Aorta (tissue), 5 donors: ENCODE measurements around the gene CLIC2. TPM values are rescaled to one million over a fixed set of nuclear protein-coding genes. Genes with fewer than 3 reads are reported as not detected.
"Not testable (repeated sequence)": the region's sequence is repeated elsewhere in the genome, so short reads cannot be mapped to it uniquely, and the experiment has no call there.

Source experiments
- ATAC-seq: fragments of 200-7000 bp; cut with Tn5 transposase; one replicate; pipeline ENCODE4 v1.9.1; 2022; ENCODE audit warnings: moderate library complexity; ENCODE audit not compliant: low FRiP score
- DNase-seq, 2 donors: peaks; one replicate each; pipeline ENCODE4 v3.0.0-alpha.2; 2020
- H3K27ac ChIP-seq, 2 donors: one replicate each; pipeline ENCODE4 v1.5.1; 2013; ENCODE audit warnings: low read length in 2 of 2, mild to moderate bottlenecking in 2 of 2, moderate library complexity in 2 of 2, control low read depth in 1 of 2, inconsistent platforms in 1 of 2, low read depth in 1 of 2
- H3K27me3 ChIP-seq, 2 donors: one replicate each; pipeline ENCODE4 v1.6.1; 2013; ENCODE audit warnings: control low read depth in 1 of 2, low read length in 1 of 2, mild to moderate bottlenecking in 1 of 2, moderate library complexity in 1 of 2; ENCODE audit not compliant: insufficient read depth in 2 of 2, control insufficient read depth in 1 of 2
- H3K36me3 ChIP-seq, 2 donors: one replicate each; pipeline ENCODE4 v1.6.1; 2013; ENCODE audit warnings: control low read depth in 1 of 2, low read length in 1 of 2, mild to moderate bottlenecking in 1 of 2; ENCODE audit not compliant: insufficient read depth in 2 of 2, control insufficient read depth in 1 of 2
- H3K4me1 ChIP-seq, 2 donors: one replicate each; pipeline ENCODE4 v1.6.1; 2013; ENCODE audit warnings: low read length in 2 of 2, control low read depth in 1 of 2, mild to moderate bottlenecking in 1 of 2, moderate library complexity in 1 of 2; ENCODE audit not compliant: insufficient read depth in 2 of 2, control insufficient read depth in 1 of 2
- H3K4me3 ChIP-seq, 2 donors: one replicate each; pipeline ENCODE4 v1.5.1; 2013; ENCODE audit warnings: low read length in 2 of 2, control low read depth in 1 of 2, mild to moderate bottlenecking in 1 of 2
- H3K9me3 ChIP-seq: one replicate; pipeline ENCODE4 v1.6.1; 2013; ENCODE audit warnings: mild to moderate bottlenecking, low read length; ENCODE audit not compliant: control insufficient read depth
- WGBS, 2 donors: extraction: QIAGEN DNeasy Blood & Tissue Kit; methylation state at CpG; one replicate each; pipeline ENCODE4 v1.1.7; 2013; 5-methylcytosine and 5-hydroxymethylcytosine counted together
- intact Hi-C, 2 donors: fragments of 100-400 bp; cut with DNase I; formaldehyde crosslinking; loops; one replicate each; pipeline versions ENCODE4 v1.14.2 to v1.15.0; 2022
- polyA plus RNA-seq, 2 donors: library from polyadenylated mRNA; stranded (reverse); fragments of 200-250 nt; gene quantifications; one replicate each; pipeline ENCODE4 v1.2.3, GENCODE V29; 2013
- total RNA-seq, 2 donors: library from RNA; stranded (reverse); fragmentation: NEBNext Ultra II Directional; extraction: Animal tissue kit (Norgen Biotek cat#: 25700); gene quantifications; one replicate each; pipeline ENCODE4 v1.2.1, GENCODE V29; 2021
- donor health status: healthy with polysubstance abuse.
- donor health status: Bipolar disorder and iron deficiency.
- donor health status: DM: no; HTN: no; CAD: no.
- donor health status: DM: no; HTN: no; CAD: no.
- donor health status: DM: yes; HTN: yes; CAD: no.

Gene CLIC2
- total and polyA plus RNA-seq, 4 donors, result 3.5 to 43.6 (median 13.0) TPM

- H3K9me3 ChIP-seq, H3K4me3 ChIP-seq, intact Hi-C loops, H3K27ac ChIP-seq, H3K36me3 ChIP-seq, H3K4me1 ChIP-seq, DNase-seq, H3K27me3 ChIP-seq: not testable (repeated sequence)
- ATAC-seq, result peak; percentile 25
- WGBS, 2 donors, result 41 to 54% methylated on average over 1 of the region's 1 CpG
These were observed 911 bp upstream of the CLIC2 start for GRCh38 chrX:155335337-155335712.

GRCh38 chrX:155333544-155334100, 792 bp downstream of the CLIC2 start:
- H3K4me3 ChIP-seq, result no peak overlapping the region
- no peaks in the 10 kb centered on the region for H3K36me3 ChIP-seq
- 68 to 76% methylated on average over 2 of the region's 2 CpGs for WGBS, 2 donors
- no peaks in the 10 kb centered on the region for H3K4me1 ChIP-seq
- intact Hi-C loops, result no loop called here
- DNase-seq (no peak), ATAC-seq (peak; percentile 58)
- no peaks in the 10 kb centered on the region for H3K9me3 ChIP-seq
- H3K27me3 ChIP-seq, result no peaks in the 10 kb centered on the region
- no peak overlapping the region for H3K27ac ChIP-seq

GRCh38 chrX:155330992-155331391, 3.4 kb downstream of the CLIC2 start:
- no peak overlapping the region for H3K4me3 ChIP-seq
- intact Hi-C loops, result no loop called here
- no peaks in the 10 kb centered on the region for H3K4me1 ChIP-seq
- H3K36me3 ChIP-seq, result no peaks in the 10 kb centered on the region
- 34 to 57% methylated on average over 2 of the region's 2 CpGs for WGBS, 2 donors
- no peaks in the 10 kb centered on the region for H3K9me3 ChIP-seq
- no peak for DNase-seq
- H3K27ac ChIP-seq, result no peak overlapping the region
- ATAC-seq, result no peak
- H3K27me3 ChIP-seq, result no peaks in the 10 kb centered on the region

- ATAC-seq, result no peak
- intact Hi-C loops, result no loop called here
- Histone ChIP-seq H3K4me3 (no peak overlapping the region), H3K27ac (no peak overlapping the region), H3K36me3 (no peaks in the 10 kb centered on the region), H3K27me3 (no peaks in the 10 kb centered on the region), H3K4me1 (no peaks in the 10 kb centered on the region), H3K9me3 (no peaks in the 10 kb centered on the region)
- whole genome bisulfite sequencing, 2 donors, result 41 to 68% methylated on average over 4 of the region's 4 CpGs
- DNase-seq, result no peak
These were observed 5.1 kb downstream of the CLIC2 start for GRCh38 chrX:155329293-155329692.

- Histone ChIP-seq H3K27me3 (no peaks in the 10 kb centered on the region), H3K4me1 (no peaks in the 10 kb centered on the region), H3K27ac (no peak overlapping the region), H3K4me3 (no peak overlapping the region), H3K36me3 (no peaks in the 10 kb centered on the region), H3K9me3 (no peaks in the 10 kb centered on the region)
- ATAC-seq (no peak), DNase-seq (no peak)
- intact Hi-C loops, result no loop called here
- 66 to 72% methylated on average over 2 of the region's 2 CpGs for WGBS, 2 donors
These were observed 7.8 kb downstream of the CLIC2 start for GRCh38 chrX:155326610-155327009.

- no peaks in the 10 kb centered on the region for H3K36me3 ChIP-seq
- no peaks in the 10 kb centered on the region for H3K27me3 ChIP-seq
- no peaks in the 10 kb centered on the region for H3K4me1 ChIP-seq
- H3K27ac ChIP-seq, result no peak overlapping the region
- ATAC-seq, result no peak
- WGBS, 2 donors, result 63 to 78% methylated on average over 5 of the region's 5 CpGs
- H3K4me3 ChIP-seq, result no peak overlapping the region
- DNase-seq, result no peak
- H3K9me3 ChIP-seq, result no peaks in the 10 kb centered on the region
- intact Hi-C loops, result no loop called here
These were observed 20.2 kb downstream of the CLIC2 start for GRCh38 chrX:155314260-155314659.

- Histone ChIP-seq H3K36me3 (no peaks in the 10 kb centered on the region), H3K9me3 (no peaks in the 10 kb centered on the region), H3K4me1 (no peaks in the 10 kb centered on the region), H3K27ac (no peak overlapping the region), H3K4me3 (no peak overlapping the region), H3K27me3 (no peaks in the 10 kb centered on the region)
- peak in 1 of 2 donors; percentile 30 for DNase-seq
- 75 to 83% methylated on average over 4 of the region's 4 CpGs for WGBS, 2 donors
- intact Hi-C loops, result no loop called here
- ATAC-seq, result no peak
These were observed 20.6 kb downstream of the CLIC2 start for GRCh38 chrX:155313766-155314165.

- H3K4me3 ChIP-seq, result no peak overlapping the region
- ATAC-seq (no peak), DNase-seq (no peak)
- intact Hi-C loops, result no loop called here
- no peaks in the 10 kb centered on the region for H3K27me3 ChIP-seq
- H3K4me1 ChIP-seq, result no peaks in the 10 kb centered on the region
- no peaks in the 10 kb centered on the region for H3K36me3 ChIP-seq
- no peaks in the 10 kb centered on the region for H3K9me3 ChIP-seq
- no peak overlapping the region for H3K27ac ChIP-seq
These were observed 40.6 kb downstream of the CLIC2 start for GRCh38 chrX:155293771-155294170.

GRCh38 chrX:155279873-155280272, 54.5 kb downstream of the CLIC2 start:
- DNase-seq (no peak), ATAC-seq (no peak)
- H3K4me1 ChIP-seq, result no peaks in the 10 kb centered on the region
- H3K9me3 ChIP-seq, result no peaks in the 10 kb centered on the region
- no peaks in the 10 kb centered on the region for H3K36me3 ChIP-seq
- no peaks in the 10 kb centered on the region for H3K27me3 ChIP-seq
- WGBS, 2 donors, result 90 to 92% methylated on average over 1 of the region's 1 CpG
- intact Hi-C loops, result no loop called here
- H3K27ac ChIP-seq, result no peak overlapping the region
- no peak overlapping the region for H3K4me3 ChIP-seq
